GM19372 (cell line): Measurements from ENCODE around the gene MLEC.

ENCODE experiments used
- ATAC-seq: cut with Tn5 transposase; IDR thresholded peaks from one replicate; pipeline ENCODE4 v1.9.1; 2021; ENCODE audit warnings: mild to moderate bottlenecking, low read depth, moderate library complexity; ENCODE audit not compliant: unreplicated experiment

The MLEC gene

DNA sequence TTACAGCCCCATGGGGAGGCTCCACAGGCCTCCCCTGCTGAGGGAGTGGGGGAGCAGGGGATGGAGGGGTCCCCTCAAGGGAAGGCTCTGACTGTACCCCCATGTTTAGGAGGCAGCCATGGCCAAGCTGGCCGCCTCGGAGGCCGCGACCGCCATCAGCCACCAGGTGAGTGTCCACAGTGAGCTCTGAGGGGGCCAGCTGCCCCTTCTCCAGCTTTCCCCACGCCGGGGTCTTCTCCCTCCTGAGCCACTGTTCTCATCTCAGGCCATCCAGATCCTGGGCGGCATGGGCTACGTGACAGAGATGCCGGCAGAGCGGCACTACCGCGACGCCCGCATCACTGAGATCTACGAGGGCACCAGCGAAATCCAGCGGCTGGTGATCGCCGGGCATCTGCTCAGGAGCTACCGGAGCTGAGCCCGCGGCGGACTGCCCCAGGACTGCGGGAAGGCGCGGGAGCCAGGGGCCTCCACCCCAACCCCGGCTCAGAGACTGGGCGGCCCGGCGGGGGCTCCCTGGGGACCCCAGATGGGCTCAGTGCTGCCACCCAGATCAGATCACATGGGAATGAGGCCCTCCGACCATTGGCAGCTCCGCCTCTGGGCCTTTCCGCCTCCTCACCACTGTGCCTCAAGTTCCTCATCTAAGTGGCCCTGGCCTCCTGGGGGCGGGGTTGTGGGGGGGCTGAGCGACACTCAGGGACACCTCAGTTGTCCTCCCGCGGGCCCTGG lies 52.2 kb downstream of the MLEC start:
- no peak for ATAC-seq

DNA sequence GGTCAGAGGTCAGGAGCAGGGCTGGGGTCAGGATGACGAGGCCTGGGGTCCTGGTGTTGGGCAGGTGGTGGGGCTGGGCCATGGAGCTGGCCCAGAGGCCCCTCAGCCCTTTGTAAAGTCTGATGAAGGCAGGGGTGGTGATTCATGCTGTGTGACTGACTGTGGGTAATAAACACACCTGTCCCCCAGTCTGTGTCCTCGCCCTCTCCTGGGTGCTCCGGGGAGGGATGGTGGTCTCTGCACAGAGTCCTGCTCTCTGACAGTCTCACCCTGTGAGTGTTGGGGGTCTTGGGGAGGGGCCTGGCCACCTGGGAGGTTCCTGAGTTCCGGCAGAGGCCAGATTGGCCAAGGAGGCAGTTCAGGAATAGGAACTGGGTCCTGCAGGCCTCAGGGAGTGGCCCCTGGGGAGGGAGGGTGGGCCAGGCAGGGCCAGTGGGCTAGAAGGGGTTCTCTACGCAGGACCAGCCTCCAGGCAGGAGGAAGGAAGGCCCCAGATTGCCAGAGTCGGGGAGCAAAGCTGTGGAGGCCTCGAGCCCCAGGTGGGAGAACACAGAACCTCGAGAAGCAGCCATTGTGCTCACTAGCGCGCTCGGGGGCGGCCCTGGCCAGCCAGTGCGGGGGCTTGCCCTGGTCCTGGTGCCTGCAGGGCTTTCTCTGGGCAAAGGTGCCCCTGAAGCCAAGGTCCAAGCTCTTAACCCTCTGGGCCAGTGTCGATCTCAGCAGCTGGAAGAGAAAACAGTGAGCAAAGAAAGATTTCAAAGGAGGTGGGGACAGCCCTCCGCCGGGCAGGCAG lies 53.1 kb downstream of the MLEC start:
- ATAC-seq = no peak

DNA sequence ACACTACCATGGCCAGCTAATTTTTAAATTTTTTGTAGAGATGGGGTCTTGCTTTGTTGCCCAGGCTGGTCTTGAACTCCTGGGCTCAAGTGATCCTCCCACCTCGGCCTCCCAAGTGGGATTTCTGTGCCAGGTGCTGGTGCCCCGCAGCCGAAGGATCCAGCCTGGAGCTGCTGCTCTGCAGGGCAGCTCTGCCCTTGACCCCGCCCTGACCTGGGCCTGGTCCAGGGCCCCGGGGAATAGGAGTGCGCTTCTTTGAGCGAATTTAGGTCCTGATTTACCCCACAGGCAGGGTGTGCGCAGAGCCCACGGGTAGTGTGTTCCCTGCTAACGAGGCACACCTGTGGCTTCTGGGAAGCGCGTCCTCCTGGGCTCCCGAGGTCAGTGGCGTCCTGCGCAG lies 53.9 kb downstream of the MLEC start:
- no peak for ATAC-seq

DNA sequence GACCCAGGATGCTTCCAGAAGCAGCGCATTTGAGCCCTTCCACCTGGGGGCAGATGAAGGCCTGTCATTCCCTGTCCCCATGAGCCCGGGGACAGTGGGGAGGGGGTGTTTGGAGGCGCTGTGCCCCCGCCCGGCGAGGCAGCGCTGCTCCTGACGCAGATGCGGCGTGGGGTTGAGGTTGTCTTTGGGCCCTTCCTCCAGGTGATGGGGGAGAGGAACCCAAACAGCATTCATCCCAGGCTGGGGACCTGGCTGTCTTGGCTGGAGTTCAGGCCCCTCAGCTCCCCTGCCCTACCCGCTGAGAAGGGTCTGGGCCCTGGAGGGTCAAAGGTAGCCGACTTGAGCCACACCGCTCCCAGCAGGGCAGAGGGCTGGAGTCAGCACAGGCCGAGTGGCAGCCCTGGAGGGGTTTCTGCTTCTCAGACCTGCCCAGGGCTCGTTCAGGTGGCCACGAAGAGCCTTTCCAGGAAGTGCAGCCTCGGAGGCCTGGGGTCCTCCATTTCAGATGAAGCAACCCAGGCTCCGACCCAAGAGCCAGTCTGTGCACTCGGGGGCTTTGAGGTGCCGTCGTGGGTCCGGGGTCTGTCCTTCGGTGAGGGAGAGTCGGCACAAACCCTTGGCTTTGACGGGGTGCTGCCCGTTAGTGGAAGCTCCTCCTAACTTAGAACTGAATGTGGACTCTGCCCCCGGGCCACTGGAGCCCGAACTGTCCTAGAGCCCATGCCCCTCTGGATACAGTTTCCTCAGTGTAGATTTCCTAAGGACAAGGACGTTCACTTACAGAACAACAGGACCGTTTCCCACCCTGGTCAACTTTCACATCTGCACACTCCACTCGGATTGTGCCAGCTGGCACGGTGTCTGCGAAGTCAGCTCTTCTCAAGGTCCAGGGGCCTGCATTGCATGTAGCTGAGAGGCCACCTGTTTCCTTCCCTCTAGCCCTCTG lies 54.8 kb downstream of the MLEC start:
- no peak for ATAC-seq

DNA sequence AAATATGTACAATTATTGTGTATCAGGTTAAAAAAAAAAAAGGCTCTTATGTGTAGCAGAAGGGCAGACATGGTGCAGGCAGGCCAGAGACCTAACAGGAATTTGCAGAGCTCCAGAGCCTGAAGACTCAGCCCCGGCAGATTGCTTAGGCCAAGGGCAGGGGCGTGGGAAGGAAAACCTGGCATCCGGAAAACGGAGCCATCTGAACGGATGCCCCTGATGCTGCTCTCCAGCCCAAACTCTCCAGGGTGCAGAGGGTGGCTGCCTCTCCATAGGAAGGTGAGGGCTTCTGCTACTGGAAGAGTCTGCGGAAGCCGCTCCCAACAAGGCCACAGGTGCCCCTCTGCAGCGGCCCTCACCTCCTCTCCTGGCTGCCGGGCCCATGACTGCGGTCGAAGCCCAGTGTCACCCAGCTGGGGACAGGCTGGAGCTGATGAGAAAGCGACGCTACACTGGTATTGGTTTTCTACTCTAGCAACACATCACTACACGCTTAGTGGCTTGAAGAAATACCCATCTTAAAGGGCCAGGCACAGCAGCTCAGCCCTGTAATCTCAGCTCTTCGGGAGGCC lies 58.1 kb downstream of the MLEC start:
- no peak for ATAC-seq

DNA sequence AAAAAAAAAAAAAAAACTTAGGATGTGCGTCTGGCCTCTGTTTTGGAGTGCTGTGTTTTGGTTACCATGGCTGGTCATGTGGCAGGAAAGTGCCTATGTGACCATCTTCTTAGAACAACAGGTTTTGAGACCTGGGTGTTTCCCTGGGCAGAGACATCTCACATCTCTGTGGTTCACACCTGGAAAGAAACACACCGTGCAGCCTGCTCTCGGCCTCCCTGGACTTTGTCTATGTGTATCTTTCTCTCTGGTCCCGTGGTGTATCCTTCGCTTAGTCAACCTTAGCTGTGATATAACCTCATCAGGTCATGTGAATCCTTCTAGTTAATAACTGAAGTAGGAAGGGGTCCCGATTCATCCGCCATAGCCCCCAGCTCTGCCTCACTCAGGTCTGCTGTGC lies 61.3 kb downstream of the MLEC start:
- ATAC-seq = no peak

DNA sequence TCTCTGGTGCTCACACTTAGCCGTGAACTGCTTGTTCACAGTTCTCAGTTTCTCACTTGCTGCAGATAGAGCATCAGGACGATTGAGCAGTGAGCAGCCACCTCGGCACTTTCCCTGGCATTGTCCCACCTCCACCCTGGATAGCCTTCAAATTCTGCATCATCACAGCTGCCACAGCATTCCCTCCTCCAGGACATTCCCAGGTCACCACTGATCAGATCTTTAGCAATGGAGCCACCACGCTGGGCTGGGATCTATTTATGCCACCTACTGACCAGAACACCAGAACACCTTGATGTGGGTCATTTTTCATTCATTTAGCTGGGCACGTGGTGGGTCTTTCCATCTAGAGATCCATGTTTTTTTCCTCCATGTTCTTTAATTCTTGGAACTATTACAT lies 62.3 kb downstream of the MLEC start:
- ATAC-seq = no peak

DNA sequence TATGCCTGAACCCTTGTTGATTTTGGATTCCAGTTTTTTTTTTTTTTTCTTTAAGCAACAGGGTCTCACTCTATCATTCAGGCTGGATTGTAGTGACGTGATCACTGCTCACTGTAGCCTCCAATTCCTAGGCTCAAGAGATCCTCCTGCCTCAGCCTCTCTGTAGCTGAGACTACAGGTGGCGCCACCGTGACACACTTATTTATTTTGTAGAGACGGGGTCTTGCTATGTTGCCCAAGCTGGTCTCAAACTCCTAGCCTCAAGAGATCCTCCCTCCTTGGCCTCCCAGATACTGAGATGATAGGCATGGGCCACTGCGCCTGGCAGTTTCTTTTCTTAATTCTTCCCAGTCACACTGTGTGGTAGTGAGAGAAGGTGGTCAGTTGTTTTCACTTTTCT lies 63.9 kb downstream of the MLEC start:
- no peak for ATAC-seq

DNA sequence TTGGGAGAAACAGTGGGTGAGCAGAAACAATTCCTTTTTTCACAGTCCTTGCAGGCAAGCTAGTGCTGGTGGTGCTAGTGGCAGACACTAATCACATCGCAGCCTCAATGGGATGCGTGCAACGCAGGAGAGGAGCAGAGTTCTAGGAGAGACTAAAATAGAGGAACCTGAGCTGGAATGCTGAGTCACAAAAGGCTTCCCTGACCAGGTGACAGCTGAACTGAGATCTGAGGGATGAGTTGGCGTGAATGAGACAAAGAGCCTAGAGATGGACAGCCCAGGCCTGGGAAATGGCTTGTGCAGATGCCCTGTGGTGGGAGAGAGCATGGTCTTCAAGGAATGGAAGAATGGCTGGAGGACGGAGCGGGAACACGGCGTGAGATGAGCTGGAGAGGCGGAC lies 64.4 kb downstream of the MLEC start:
- ATAC-seq = no peak
